HG03066 (cell line): ENCODE results near the gene SHKBP1.
"Not testable (repeated sequence)": the region's sequence is repeated elsewhere in the genome, so short reads cannot be mapped to it uniquely, and the experiment has no call there.

ENCODE experiments used
- ATAC-seq: cut with Tn5 transposase; IDR thresholded peaks from one replicate; pipeline ENCODE4 v1.9.1; 2021; ENCODE audit warnings: low read depth; ENCODE audit not compliant: unreplicated experiment

SHKBP1 gene

GRCh38 chr19:40582467-40582866 is 5.8 kb downstream of the SHKBP1 start:
- no peak for ATAC-seq

GRCh38 chr19:40583283-40583682 is 6.6 kb downstream of the SHKBP1 start:
- no peak for ATAC-seq

- no peak for ATAC-seq
Observed at GRCh38 chr19:40584007-40584406, 7.3 kb downstream of the SHKBP1 start.

- no peak for ATAC-seq
Observed at GRCh38 chr19:40585241-40585981, 8.7 kb downstream of the SHKBP1 start.

GRCh38 chr19:40585982-40586422 is 9.3 kb downstream of the SHKBP1 start:
- ATAC-seq: no peak

- no peak for ATAC-seq
Observed at GRCh38 chr19:40586611-40587010, 9.9 kb downstream of the SHKBP1 start.

GRCh38 chr19:40588110-40588854 is 11.6 kb downstream of the SHKBP1 start:
- ATAC-seq: no peak

- ATAC-seq: no peak
Observed at GRCh38 chr19:40588926-40589569, 12.4 kb downstream of the SHKBP1 start.

- no peak for ATAC-seq
Observed at GRCh38 chr19:40589591-40590429, 13.1 kb downstream of the SHKBP1 start.

- ATAC-seq: no peak
Observed at GRCh38 chr19:40590464-40591265, 14.0 kb downstream of the SHKBP1 start.

GRCh38 chr19:40591724-40592123 is 15.1 kb downstream of the SHKBP1 start:
- ATAC-seq: not testable (repeated sequence)

- ATAC-seq: no peak
Observed at GRCh38 chr19:40592170-40592569, 15.5 kb downstream of the SHKBP1 start.

- no peak for ATAC-seq
Observed at GRCh38 chr19:40594255-40594654, 17.6 kb downstream of the SHKBP1 start.

- ATAC-seq: no peak
Observed at GRCh38 chr19:40594657-40595091, 18.0 kb downstream of the SHKBP1 start.

GRCh38 chr19:40596608-40597328 is 20.1 kb downstream of the SHKBP1 start:
- no peak for ATAC-seq

- no peak for ATAC-seq
Observed at GRCh38 chr19:40597329-40597838, 20.7 kb downstream of the SHKBP1 start.

GRCh38 chr19:40598121-40598917 is 21.6 kb downstream of the SHKBP1 start:
- ATAC-seq: no peak

GRCh38 chr19:40598918-40599307 is 22.2 kb downstream of the SHKBP1 start:
- ATAC-seq: no peak
